Right lobe of liver (tissue), 4 donors: Measurements from ENCODE around the gene RPP14.
"Not testable (repeated sequence)": the region's sequence is repeated elsewhere in the genome, so short reads cannot be mapped to it uniquely, and the experiment has no call there.

ENCODE experiments used
- POLR2A ChIP-seq: fragments of 450-650 bp; IDR thresholded peaks from one replicate; pipeline ENCODE4 v1.6.1; 2017; ENCODE audit warnings: antibody characterized with exemption, mild to moderate bottlenecking
- TF ChIP-seq, protein P1 (sequence below), 4 donors: fragments of 200-600 bp in 3 of 4; fragments of 450-650 bp in 1 of 4; IDR thresholded peaks; one replicate each; pipeline versions ENCODE4 v1.5.1 to v1.8.0; 2016 to 2022; ENCODE audit warnings: antibody characterized with exemption in 4 of 4, mild to moderate bottlenecking in 2 of 4
- donor health status: DM: no; HTN: no; CAD: no.
- donor health status: DM: no; HTN: no; CAD: no.
- donor health status: DM: no; HTN: yes; CAD: no.

DNA sequence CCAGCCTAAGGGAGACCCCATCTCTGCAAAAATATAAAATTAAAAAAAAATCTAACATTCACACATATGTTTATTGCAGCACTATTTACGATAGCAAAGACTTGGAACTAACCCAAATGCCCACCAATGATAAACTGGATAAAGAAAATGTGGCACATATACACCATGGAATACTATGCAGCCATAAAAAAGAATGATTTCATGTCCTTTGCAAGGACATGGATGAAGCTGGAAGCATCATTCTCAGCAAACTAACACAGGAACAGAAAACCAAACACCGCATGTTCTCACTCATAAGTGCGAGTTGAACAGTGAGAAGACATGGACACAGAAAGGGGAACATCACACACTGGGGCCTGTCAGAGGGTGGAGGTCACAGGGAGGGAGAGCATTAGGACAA lies 32.7 kb upstream of the RPP14 start:
- TF ChIP-seq POLR2A, result not testable (repeated sequence)
- TF ChIP-seq, protein P1, sequence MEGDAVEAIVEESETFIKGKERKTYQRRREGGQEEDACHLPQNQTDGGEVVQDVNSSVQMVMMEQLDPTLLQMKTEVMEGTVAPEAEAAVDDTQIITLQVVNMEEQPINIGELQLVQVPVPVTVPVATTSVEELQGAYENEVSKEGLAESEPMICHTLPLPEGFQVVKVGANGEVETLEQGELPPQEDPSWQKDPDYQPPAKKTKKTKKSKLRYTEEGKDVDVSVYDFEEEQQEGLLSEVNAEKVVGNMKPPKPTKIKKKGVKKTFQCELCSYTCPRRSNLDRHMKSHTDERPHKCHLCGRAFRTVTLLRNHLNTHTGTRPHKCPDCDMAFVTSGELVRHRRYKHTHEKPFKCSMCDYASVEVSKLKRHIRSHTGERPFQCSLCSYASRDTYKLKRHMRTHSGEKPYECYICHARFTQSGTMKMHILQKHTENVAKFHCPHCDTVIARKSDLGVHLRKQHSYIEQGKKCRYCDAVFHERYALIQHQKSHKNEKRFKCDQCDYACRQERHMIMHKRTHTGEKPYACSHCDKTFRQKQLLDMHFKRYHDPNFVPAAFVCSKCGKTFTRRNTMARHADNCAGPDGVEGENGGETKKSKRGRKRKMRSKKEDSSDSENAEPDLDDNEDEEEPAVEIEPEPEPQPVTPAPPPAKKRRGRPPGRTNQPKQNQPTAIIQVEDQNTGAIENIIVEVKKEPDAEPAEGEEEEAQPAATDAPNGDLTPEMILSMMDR (IDR thresholded peaks at IDR 0.05), result not testable (repeated sequence)
